Stimulated activated CD4-positive, alpha-beta T cell treated with anti-CD3 and anti-CD28 coated beads, Interleukin-1b, Interleukin-23, amount 100 ng/mL, for 1 hour (primary cell): ENCODE measurements around the gene LRRTM1.

ENCODE experiments used
- DNase-seq, 2 donors: peaks; one replicate each; pipeline ENCODE4 v3.0.0-alpha.2; 2020; ENCODE audit warnings: low read depth in 2 of 2

The LRRTM1 gene

GRCh38 chr2:80303909-80304837 lies at the start of gene LRRTM1:
Gene LRRTM1, minus strand, starts transcription at chr2:80304752. Its CDS starts 933 bp downstream, at chr2:80303819.
- no peak for DNase-seq

GRCh38 chr2:80351231-80351630 lies 46.7 kb upstream of the LRRTM1 start:
- DNase-seq = no peak

- DNase-seq = no peak
Measured at GRCh38 chr2:80348953-80349352, 44.4 kb upstream of the LRRTM1 start.

GRCh38 chr2:80348078-80348477 lies 43.5 kb upstream of the LRRTM1 start:
- DNase-seq = no peak

- no peak for DNase-seq
Measured at GRCh38 chr2:80340022-80340421, 35.5 kb upstream of the LRRTM1 start.

GRCh38 chr2:80338794-80339193 lies 34.2 kb upstream of the LRRTM1 start:
- DNase-seq = no peak

GRCh38 chr2:80335411-80335810 lies 30.9 kb upstream of the LRRTM1 start:
- DNase-seq = no peak

- no peak for DNase-seq
Measured at GRCh38 chr2:80333886-80334285, 29.3 kb upstream of the LRRTM1 start.

GRCh38 chr2:80330527-80331450 lies 26.2 kb upstream of the LRRTM1 start:
- no peak for DNase-seq

- no peak for DNase-seq
Measured at GRCh38 chr2:80329491-80329890, 24.9 kb upstream of the LRRTM1 start.

- DNase-seq = no peak
Measured at GRCh38 chr2:80328159-80328571, 23.6 kb upstream of the LRRTM1 start.

- no peak for DNase-seq
Measured at GRCh38 chr2:80326861-80327260, 22.3 kb upstream of the LRRTM1 start.

- DNase-seq = no peak
Measured at GRCh38 chr2:80326214-80326613, 21.7 kb upstream of the LRRTM1 start.

- no peak for DNase-seq
Measured at GRCh38 chr2:80324525-80324924, 20.0 kb upstream of the LRRTM1 start.

- no peak for DNase-seq
Measured at GRCh38 chr2:80323610-80324009, 19.1 kb upstream of the LRRTM1 start.

- no peak for DNase-seq
Measured at GRCh38 chr2:80322958-80323357, 18.4 kb upstream of the LRRTM1 start.

- DNase-seq = no peak
Measured at GRCh38 chr2:80322311-80322920, 17.9 kb upstream of the LRRTM1 start.

- no peak for DNase-seq
Measured at GRCh38 chr2:80312282-80312839, 7.8 kb upstream of the LRRTM1 start.

- DNase-seq = no peak
Measured at GRCh38 chr2:80311304-80311703, 6.8 kb upstream of the LRRTM1 start.

- no peak for DNase-seq
Measured at GRCh38 chr2:80303006-80303908, 1.3 kb downstream of the LRRTM1 start.
